ACC112 (cell line): Measurements from ENCODE around the gene B4GALT1.
A peak's percentile ranks its signal among the peaks of the same experiment; 100 is the strongest.

Experiments
- H2AFZ ChIP-seq: fragments of 200-600 bp; sonication (generic); one replicate; pipeline ENCODE4 v1.6.0; 2017; ENCODE audit warnings: antibody characterized with exemption, low read length; ENCODE audit not compliant: unreplicated experiment
- H3K27ac ChIP-seq: fragments of 200-600 bp; sonication (generic); 2 replicates; pipeline ENCODE4 v1.5.1; 2014; ENCODE audit warnings: low read depth, mild to moderate bottlenecking, antibody characterized with exemption, low read length, moderate library complexity
- H3K27me3 ChIP-seq: fragments of 200-600 bp; sonication (generic); 2 replicates; pipeline ENCODE4 v1.6.1; 2014; ENCODE audit warnings: mild to moderate bottlenecking, antibody characterized with exemption, low read length, moderate library complexity, mixed read lengths; ENCODE audit not compliant: insufficient read depth
- H3K36me3 ChIP-seq: fragments of 200-600 bp; sonication (generic); 2 replicates; pipeline ENCODE4 v1.6.1; 2016; ENCODE audit warnings: mild to moderate bottlenecking, antibody characterized with exemption, low read length, moderate library complexity, mixed read lengths; ENCODE audit not compliant: insufficient read depth
- H3K4me1 ChIP-seq: fragments of 200-600 bp; sonication (generic); one replicate; pipeline ENCODE4 v1.6.1; 2016; ENCODE audit warnings: low read length, mixed read lengths; ENCODE audit not compliant: insufficient read depth, unreplicated experiment, control insufficient read depth
- H3K4me3 ChIP-seq: fragments of 200-600 bp; sonication (generic); 2 replicates; pipeline ENCODE4 v1.5.1; 2014; ENCODE audit warnings: mild to moderate bottlenecking, low read depth, low read length
- H3K79me2 ChIP-seq: fragments of 200-600 bp; sonication (generic); one replicate; pipeline ENCODE4 v1.6.0; 2016; ENCODE audit warnings: low read length; ENCODE audit not compliant: control insufficient read depth, unreplicated experiment, insufficient read depth

The B4GALT1 gene

DNA sequence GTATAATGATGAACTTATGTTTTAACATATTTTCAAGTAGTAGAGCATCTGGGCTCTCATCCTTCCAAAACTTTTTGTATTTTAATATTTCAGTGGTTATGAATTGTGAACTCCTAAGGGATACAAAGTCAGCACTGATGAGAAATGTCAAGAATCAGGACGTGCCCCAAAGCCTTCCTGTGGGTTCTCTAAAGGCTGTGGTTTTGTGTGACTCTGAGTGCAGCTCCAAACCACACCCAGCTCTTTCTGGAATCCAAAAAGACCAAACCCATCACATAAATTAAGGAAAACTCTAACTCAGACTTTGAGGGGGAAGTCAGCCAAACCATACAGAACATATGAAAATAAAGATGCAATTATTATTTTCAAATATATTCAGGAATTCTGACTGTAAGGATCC, 49.8 kb downstream of the B4GALT1 start:
- Histone ChIP-seq H3K4me3 (no peak overlapping the region), H3K36me3 (peaks cover 18% of the 10 kb centered on the region; the same call in 1 of the 2 replicates), H3K4me1 (peaks cover 12% of the 10 kb centered on the region), H3K27me3 (no peaks in the 10 kb centered on the region), H2AFZ (no peak overlapping the region), H3K79me2 (peaks cover 4% of the 10 kb centered on the region), H3K27ac (peak overlapping the region; percentile 60)

DNA sequence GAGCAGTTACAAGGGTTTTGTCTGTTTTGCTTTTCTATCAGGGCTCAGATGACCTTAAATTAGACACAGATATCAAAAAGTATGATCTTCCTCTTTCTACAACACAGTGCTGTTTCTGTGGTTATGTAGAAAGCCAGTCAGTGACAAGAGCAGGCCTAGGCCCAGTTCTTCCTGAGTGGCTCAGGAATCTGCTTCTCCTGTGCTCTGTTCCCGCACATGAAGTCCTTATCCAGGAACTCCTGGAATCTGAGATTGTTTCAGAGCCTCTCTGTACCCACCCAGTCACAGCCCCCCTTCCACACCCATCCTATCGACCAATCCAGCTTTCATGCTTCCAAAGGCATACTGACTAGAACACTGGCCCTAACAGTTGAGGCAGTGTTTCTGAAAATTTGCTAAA, 50.3 kb downstream of the B4GALT1 start:
- H3K4me1 ChIP-seq: peaks cover 12% of the 10 kb centered on the region
- H2AFZ ChIP-seq: no peak overlapping the region
- H3K79me2 ChIP-seq: peaks cover 4% of the 10 kb centered on the region
- H3K27me3 ChIP-seq: no peaks in the 10 kb centered on the region
- peaks cover 19% of the 10 kb centered on the region; the same call in 1 of the 2 replicates for H3K36me3 ChIP-seq
- no peak overlapping the region for H3K4me3 ChIP-seq
- peak overlapping the region; percentile 60 for H3K27ac ChIP-seq

DNA sequence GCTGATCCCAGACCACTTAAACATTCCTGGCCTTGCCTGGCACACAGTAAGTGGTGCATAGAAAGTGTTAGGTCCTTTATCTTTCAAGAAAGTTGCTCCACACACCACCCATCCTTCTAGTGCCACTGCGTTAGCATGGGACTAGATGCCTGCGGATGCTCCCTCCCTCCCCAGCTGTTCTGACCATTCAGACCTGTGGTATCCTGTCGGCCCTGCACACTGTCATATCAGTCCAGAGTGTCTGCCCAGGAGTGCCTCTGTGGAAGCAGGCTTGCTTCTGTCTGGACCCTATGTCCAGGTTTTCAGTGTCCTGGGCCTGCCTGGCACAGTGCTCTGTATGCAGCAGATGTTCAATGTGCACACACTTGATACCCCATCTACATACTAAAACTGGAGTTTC, 52.4 kb downstream of the B4GALT1 start:
- H3K36me3 ChIP-seq: peaks cover 17% of the 10 kb centered on the region; the same call in 1 of the 2 replicates
- H2AFZ ChIP-seq: no peak overlapping the region
- H3K4me1 ChIP-seq: peaks cover 12% of the 10 kb centered on the region
- no peaks in the 10 kb centered on the region for H3K79me2 ChIP-seq
- no peaks in the 10 kb centered on the region for H3K27me3 ChIP-seq
- H3K4me3 ChIP-seq: no peak overlapping the region
- no peak overlapping the region for H3K27ac ChIP-seq

DNA sequence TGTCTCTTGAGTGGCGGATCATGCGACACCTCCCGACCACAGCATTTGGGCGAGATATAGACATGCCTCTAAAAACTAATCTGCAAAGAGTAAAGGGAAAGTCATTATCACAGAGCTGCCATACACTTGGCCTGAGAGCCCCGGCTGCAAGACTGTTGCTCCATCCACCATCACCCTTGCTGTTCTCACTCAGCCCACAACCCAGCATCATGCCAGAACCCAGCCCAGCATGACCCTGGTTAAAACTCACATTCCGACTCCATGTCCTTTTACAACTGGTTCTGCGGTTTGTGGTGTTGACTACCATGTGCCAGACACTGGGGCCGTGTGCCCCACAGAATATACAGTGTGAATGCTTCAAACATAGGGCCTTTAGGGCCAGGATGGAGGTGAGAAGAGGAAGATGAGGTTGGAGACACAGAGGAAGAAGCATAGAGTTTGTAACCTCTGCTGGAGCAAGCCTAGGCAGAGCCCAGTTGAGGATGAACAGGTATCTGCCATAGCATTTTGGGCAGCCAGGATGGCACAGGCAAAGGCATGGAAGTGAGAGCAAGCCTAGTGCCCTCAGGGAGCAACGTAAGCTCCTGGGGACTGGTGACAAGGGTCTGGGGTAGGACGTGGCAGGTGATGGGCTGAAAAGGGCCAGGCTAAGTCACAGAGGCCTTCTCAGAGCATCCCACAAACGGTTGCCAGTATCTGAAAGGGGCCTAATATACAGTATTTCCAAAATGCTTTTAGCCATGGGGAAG, 53.2 kb downstream of the B4GALT1 start:
- peaks cover 17% of the 10 kb centered on the region; the same call in 1 of the 2 replicates for H3K36me3 ChIP-seq
- H3K27me3 ChIP-seq: no peaks in the 10 kb centered on the region
- peaks cover 12% of the 10 kb centered on the region for H3K4me1 ChIP-seq
- H2AFZ ChIP-seq: no peak overlapping the region
- H3K79me2 ChIP-seq: no peaks in the 10 kb centered on the region
- no peak overlapping the region for H3K27ac ChIP-seq
- no peak overlapping the region for H3K4me3 ChIP-seq

DNA sequence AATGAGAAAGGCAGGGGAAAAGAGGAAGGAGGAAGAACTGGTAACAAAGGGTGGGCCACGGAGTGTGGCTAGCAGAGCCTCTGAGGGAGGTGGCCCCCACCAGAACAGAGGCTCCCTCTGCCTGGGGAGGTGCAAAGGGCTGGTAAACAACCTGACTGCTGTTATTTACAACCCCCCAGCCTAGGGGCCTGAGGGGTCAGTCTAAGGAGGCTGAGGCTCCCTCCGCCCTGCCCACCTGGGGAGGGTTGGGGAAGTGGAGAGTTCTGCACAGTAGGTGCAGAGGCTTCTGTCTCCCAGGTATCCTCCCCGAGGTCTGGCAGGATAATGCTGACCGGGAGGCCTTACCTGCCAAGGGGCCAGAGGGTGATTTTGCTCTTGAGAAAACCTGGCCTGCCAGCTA, 55.0 kb downstream of the B4GALT1 start:
- no peaks in the 10 kb centered on the region for H3K79me2 ChIP-seq

DNA sequence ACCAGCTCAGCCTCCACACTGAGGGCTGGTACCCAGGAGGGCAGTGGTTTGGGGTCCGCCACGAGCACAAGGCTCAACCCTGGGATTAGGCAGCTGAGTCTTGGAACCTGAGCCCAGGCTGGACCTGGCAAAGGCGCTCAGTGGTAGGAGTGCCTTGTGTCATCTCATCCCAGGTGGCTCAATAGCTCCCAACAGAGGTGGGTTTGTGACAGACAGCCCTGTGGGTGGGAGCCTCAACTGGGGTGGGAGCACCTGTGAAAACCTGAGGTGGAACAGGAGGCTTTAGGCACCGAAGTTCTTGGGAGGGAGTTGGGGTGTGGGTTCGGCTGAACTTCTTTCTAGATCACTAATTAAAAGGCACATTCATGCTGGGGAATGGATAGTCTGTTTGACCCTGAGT, 55.5 kb downstream of the B4GALT1 start:
- Histone ChIP-seq H3K79me2 (no peaks in the 10 kb centered on the region), H2AFZ (no peak overlapping the region), H3K4me3 (no peak overlapping the region), H3K36me3 (peaks cover 21% of the 10 kb centered on the region; the same call in 1 of the 2 replicates), H3K27me3 (no peaks in the 10 kb centered on the region), H3K4me1 (peaks cover 13% of the 10 kb centered on the region), H3K27ac (no peak overlapping the region)

More for the DNA sequence above, 55.0 kb downstream of the B4GALT1 start:
- Histone ChIP-seq H3K4me3 (no peak overlapping the region), H3K4me1 (peaks cover 11% of the 10 kb centered on the region), H3K27ac (no peak overlapping the region), H2AFZ (no peak overlapping the region), H3K36me3 (peaks cover 21% of the 10 kb centered on the region; the same call in 1 of the 2 replicates), H3K27me3 (no peaks in the 10 kb centered on the region)

DNA sequence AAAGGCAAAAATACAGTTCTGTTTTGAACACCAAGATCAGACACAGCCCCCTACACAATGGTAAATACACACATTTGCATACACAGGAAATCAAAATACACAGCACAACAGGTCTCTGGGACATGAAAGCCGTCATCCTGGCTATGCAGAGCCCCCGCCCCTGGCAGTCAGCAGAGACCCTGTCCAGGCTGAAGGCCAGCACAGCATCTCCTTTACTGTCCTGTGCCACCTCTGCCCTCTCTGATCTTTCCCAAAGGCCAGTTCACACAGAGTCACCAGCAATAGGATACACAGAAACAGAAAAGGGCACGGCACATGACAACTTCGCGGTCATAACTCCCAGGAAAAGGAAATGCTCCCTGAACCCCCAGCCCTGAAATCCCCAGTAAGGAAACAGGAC, 56.5 kb downstream of the B4GALT1 start:
- H3K79me2 ChIP-seq: no peaks in the 10 kb centered on the region
- H3K27me3 ChIP-seq: no peaks in the 10 kb centered on the region
- H3K27ac ChIP-seq: no peak overlapping the region
- peaks cover 21% of the 10 kb centered on the region; the same call in 1 of the 2 replicates for H3K36me3 ChIP-seq
- no peak overlapping the region for H2AFZ ChIP-seq
- peaks cover 22% of the 10 kb centered on the region for H3K4me1 ChIP-seq
- H3K4me3 ChIP-seq: no peak overlapping the region

DNA sequence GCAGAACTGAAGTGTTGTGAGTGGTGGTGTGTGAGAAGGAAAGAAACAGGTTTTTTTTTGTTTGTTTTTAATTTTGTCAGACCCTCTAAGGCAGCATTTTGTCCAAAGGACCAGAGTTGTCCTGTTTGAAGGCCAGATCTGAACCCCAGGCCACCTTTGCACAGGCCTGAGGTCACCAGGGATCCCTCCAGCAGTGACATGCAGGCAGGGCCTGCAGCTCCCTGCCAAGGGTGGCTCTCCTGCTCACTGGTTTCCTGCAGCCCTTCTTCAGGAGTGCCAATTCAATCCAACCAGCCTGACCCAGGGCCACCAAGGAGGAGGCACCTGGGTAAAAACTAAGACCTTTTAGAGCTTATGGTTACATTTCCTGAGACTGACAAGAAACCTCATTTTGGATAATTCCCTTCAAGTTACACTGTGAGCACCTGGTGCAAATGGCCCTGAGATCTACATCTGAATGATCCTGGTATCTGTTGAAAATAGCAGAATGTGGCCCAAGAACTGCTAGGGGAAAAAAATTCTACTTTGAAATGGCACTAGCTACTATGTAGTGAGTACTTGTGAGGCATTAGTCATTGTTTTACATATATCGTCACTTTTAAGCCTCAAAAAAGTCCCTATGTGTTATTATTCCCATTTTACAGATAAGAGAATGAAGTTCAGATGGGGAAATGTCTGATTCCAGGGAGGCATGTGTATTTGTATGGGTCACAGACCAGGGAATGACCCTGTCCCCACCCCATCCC, 57.1 kb downstream of the B4GALT1 start:
- H3K27me3 ChIP-seq: no peaks in the 10 kb centered on the region
- H3K27ac ChIP-seq: no peak overlapping the region
- peaks cover 27% of the 10 kb centered on the region for H3K4me1 ChIP-seq
- no peak overlapping the region for H3K4me3 ChIP-seq
- no peak overlapping the region for H2AFZ ChIP-seq
- H3K79me2 ChIP-seq: no peaks in the 10 kb centered on the region
- H3K36me3 ChIP-seq: peaks cover 21% of the 10 kb centered on the region; the same call in 1 of the 2 replicates

DNA sequence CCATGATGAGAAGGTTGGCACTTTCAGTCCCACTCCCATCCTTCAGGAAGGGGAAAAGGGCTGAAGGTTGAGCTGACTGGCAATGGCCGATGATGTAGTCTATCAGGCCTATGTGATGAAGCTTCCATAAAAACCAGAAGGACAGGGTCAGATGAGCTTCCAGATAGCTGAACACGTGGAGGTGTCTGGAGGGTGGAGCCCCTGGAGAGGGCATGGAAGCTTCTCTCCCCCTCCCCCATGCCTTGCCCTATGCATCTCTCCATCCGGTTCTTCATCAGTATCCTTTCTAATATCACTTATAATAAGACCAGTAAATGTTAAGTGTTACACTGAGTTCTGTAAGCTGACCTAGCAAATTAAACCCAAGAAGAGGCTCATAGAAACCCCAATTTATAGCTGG, 58.0 kb downstream of the B4GALT1 start:
- Histone ChIP-seq H3K4me1 (peaks cover 32% of the 10 kb centered on the region), H2AFZ (no peak overlapping the region), H3K36me3 (peaks cover 19% of the 10 kb centered on the region; the same call in 1 of the 2 replicates), H3K4me3 (no peak overlapping the region), H3K27me3 (no peaks in the 10 kb centered on the region), H3K79me2 (no peaks in the 10 kb centered on the region), H3K27ac (no peak overlapping the region)

DNA sequence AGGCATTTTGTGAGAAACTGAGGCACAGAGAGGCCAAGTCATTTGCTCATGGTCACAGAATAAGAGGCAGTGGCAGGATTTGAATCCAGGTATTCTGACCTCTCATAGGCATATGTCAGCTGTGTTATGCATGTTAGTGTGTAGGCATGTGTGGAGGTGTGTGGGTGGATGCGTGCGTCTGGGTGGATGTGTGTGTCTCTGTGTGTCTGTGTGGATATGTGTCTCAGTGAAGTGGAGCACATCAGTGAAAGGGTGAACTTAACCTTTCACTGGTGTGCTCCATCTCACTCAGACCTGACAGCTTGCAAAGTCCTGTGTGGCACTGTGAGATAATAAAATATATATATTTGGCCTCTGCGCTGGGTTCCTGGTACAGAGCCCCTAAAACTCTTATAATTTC, 58.7 kb downstream of the B4GALT1 start:
- Histone ChIP-seq H3K36me3 (peaks cover 13% of the 10 kb centered on the region; the same call in 1 of the 2 replicates), H3K4me1 (peaks cover 38% of the 10 kb centered on the region), H3K27me3 (no peaks in the 10 kb centered on the region), H3K27ac (no peak overlapping the region), H3K79me2 (no peaks in the 10 kb centered on the region), H3K4me3 (no peak overlapping the region), H2AFZ (no peak overlapping the region)
